A673 (cell line): ENCODE results near the gene MOV10.

Experiments used
- CTCF ChIP-seq: fragments of 300-800, 200-600 bp; sonication (generic); conservative IDR thresholded peaks from 2 replicates; pipeline ENCODE4 v1.5.1; 2017; ENCODE audit warnings: low read depth, mild to moderate bottlenecking, antibody characterized with exemption, low read length, moderate library complexity, mixed read lengths
- EZH2 ChIP-seq: fragments of 200-600 bp; sonication (generic); IDR thresholded peaks from 2 replicates; pipeline ENCODE4 v1.6.1; 2017; ENCODE audit warnings: borderline replicate concordance, low read depth, mild to moderate bottlenecking, mixed read lengths, antibody characterized with exemption, low read length; ENCODE audit not compliant: poor library complexity, severe bottlenecking

DNA sequence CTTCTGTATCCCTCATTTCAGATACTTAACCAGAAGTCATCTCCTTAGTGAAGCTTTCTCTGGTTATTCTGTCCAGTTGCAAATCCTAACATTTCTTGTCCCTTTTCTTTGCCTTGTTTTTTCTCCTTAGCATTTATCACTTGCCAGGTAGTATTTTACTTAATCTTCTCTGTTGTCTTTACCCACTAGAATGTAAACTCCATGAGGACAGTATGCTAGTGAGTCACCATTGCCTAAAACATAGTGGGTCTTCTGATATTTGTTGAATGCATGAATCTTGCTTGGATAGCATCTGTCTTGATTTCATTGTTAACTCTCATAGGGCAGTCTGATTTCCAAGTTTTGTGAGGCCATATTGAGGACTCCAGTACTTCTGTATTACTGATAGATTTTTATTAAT is 45.2 kb upstream of the MOV10 start:
- TF ChIP-seq CTCF (no peak), EZH2 (no peak)
